ENCODE data around the gene SLC35F3.

SLC35F3 gene

GRCh38 chr1:234047123-234047522, 142.6 kb downstream of the SLC35F3 start:
- DNase-seq: no peak

- DNase-seq: no peak
Observed at GRCh38 chr1:234062166-234062565, 157.7 kb downstream of the SLC35F3 start.

- peak; percentile 76 for DNase-seq
Observed at GRCh38 chr1:234065794-234066447, 161.4 kb downstream of the SLC35F3 start.

- no peak for DNase-seq
Observed at GRCh38 chr1:234067581-234068337, 163.3 kb downstream of the SLC35F3 start.

GRCh38 chr1:234069760-234070159, 165.3 kb downstream of the SLC35F3 start:
- no peak for DNase-seq

- no peak for DNase-seq
Observed at GRCh38 chr1:234072793-234073192, 168.3 kb downstream of the SLC35F3 start.

- no peak for DNase-seq
Observed at GRCh38 chr1:234078143-234078542, 173.7 kb downstream of the SLC35F3 start.

- no peak for DNase-seq
Observed at GRCh38 chr1:234079896-234080295, 175.4 kb downstream of the SLC35F3 start.

GRCh38 chr1:234083460-234083859, 179.0 kb downstream of the SLC35F3 start:
- no peak for DNase-seq

GRCh38 chr1:234089396-234089795, 184.9 kb downstream of the SLC35F3 start:
- DNase-seq: no peak

- no peak for DNase-seq
Observed at GRCh38 chr1:234090212-234091064, 186.0 kb downstream of the SLC35F3 start.

GRCh38 chr1:234091065-234091401, 186.6 kb downstream of the SLC35F3 start:
- DNase-seq: no peak

GRCh38 chr1:234091876-234092275, 187.4 kb downstream of the SLC35F3 start:
- no peak for DNase-seq

- DNase-seq: no peak
Observed at GRCh38 chr1:234093107-234093506, 188.6 kb downstream of the SLC35F3 start.

GRCh38 chr1:234093741-234094140, 189.3 kb downstream of the SLC35F3 start:
- no peak for DNase-seq

GRCh38 chr1:234094172-234094571, 189.7 kb downstream of the SLC35F3 start:
- DNase-seq: no peak

- no peak for DNase-seq
Observed at GRCh38 chr1:234096161-234096770, 191.8 kb downstream of the SLC35F3 start.

- DNase-seq: no peak
Observed at GRCh38 chr1:234102583-234102982, 198.1 kb downstream of the SLC35F3 start.

- DNase-seq: no peak
Observed at GRCh38 chr1:234103198-234103597, 198.7 kb downstream of the SLC35F3 start.

GRCh38 chr1:234106032-234106431, 201.6 kb downstream of the SLC35F3 start:
- DNase-seq: no peak

- no peak for DNase-seq
Observed at GRCh38 chr1:234107416-234108021, 203.0 kb downstream of the SLC35F3 start.

- DNase-seq: no peak
Observed at GRCh38 chr1:234108921-234109320, 204.4 kb downstream of the SLC35F3 start.

- DNase-seq: no peak
Observed at GRCh38 chr1:234109840-234110239, 205.4 kb downstream of the SLC35F3 start.

Data from stimulated activated CD4-positive, alpha-beta T cell treated with anti-CD3 and anti-CD28 coated beads, Interleukin-12 subunit alpha, Interleukin-12 subunit beta, amount 100 ng/mL, for 4 hours (primary cell).